Stimulated activated naive CD4-positive, alpha-beta T cell (primary cell): ENCODE measurements around the gene RASL12.
"Not testable (repeated sequence)": the region's sequence is repeated elsewhere in the genome, so short reads cannot be mapped to it uniquely, and the experiment has no call there.

Experiments used
- DNase-seq, 6 experiments: peaks; one replicate each; lab custom pipeline; 2025; lab: John Stamatoyannopoulos, UW

Gene RASL12

GRCh38 chr15:65075607-65076395, 8.0 kb upstream of the RASL12 start:
- DNase-seq: not testable (repeated sequence)

GRCh38 chr15:65074946-65075345, 7.2 kb upstream of the RASL12 start:
- not testable (repeated sequence) for DNase-seq

GRCh38 chr15:65072617-65073016, 4.8 kb upstream of the RASL12 start:
- no peak for DNase-seq

GRCh38 chr15:65072027-65072426, 4.2 kb upstream of the RASL12 start:
- no peak for DNase-seq

- no peak for DNase-seq
Measured at GRCh38 chr15:65071381-65071811, 3.6 kb upstream of the RASL12 start.

- DNase-seq: no peak
Measured at GRCh38 chr15:65069779-65070546, 2.2 kb upstream of the RASL12 start.

GRCh38 chr15:65069179-65069578, 1.4 kb upstream of the RASL12 start:
- no peak for DNase-seq

GRCh38 chr15:65068403-65068788, 605 bp upstream of the RASL12 start:
- no peak for DNase-seq

GRCh38 chr15:65067317-65067644, 510 bp downstream of the RASL12 start:
- DNase-seq: no peak

- DNase-seq: no peak
Measured at GRCh38 chr15:65066635-65067316, 1.0 kb downstream of the RASL12 start.

GRCh38 chr15:65066001-65066634, 1.7 kb downstream of the RASL12 start:
- DNase-seq: no peak

GRCh38 chr15:65062726-65063125, 5.1 kb downstream of the RASL12 start:
- DNase-seq: no peak

- DNase-seq: no peak
Measured at GRCh38 chr15:65062061-65062460, 5.7 kb downstream of the RASL12 start.

- no peak for DNase-seq
Measured at GRCh38 chr15:65060641-65061397, 7.0 kb downstream of the RASL12 start.

GRCh38 chr15:65059931-65060596, 7.7 kb downstream of the RASL12 start:
- no peak for DNase-seq

- DNase-seq: no peak
Measured at GRCh38 chr15:65059369-65059750, 8.4 kb downstream of the RASL12 start.

- DNase-seq: no peak
Measured at GRCh38 chr15:65058394-65059368, 9.1 kb downstream of the RASL12 start.

GRCh38 chr15:65057549-65057940, 10.2 kb downstream of the RASL12 start:
- DNase-seq: no peak

GRCh38 chr15:65056868-65057548, 10.8 kb downstream of the RASL12 start:
- no peak for DNase-seq
